ENCODE data around the gene NEUROD1.

NEUROD1 gene

GRCh38 chr2:181679544-181679979, 755 bp downstream of the NEUROD1 start:
- DNase-seq: no peak
- no peak overlapping the region for H3K4me3 ChIP-seq (ENCODE audit: low read depth in 1 of 2, low read length in 2 of 2)
- no peak overlapping the region for H3K9ac ChIP-seq (ENCODE audit: low read depth, low read length)
- no peaks in the 10 kb centered on the region for H3K27me3 ChIP-seq (ENCODE audit: insufficient read depth, low read length, poor library complexity)
- H3K4me1 ChIP-seq (ENCODE audit: insufficient read depth, low read length): no peaks in the 10 kb centered on the region
- no peak overlapping the region for H2AFZ ChIP-seq (ENCODE audit: low read depth, low read length)
- no peak overlapping the region for H3K27ac ChIP-seq (ENCODE audit: low read length)
- no peak for ATAC-seq (ENCODE audit: insufficient read depth, low read depth)
- no peaks in the 10 kb centered on the region for H4K20me1 ChIP-seq (ENCODE audit: insufficient read depth, low read length)
- H3K4me2 ChIP-seq (ENCODE audit: insufficient read depth, low read length): no peak overlapping the region
- no peaks in the 10 kb centered on the region for H3K36me3 ChIP-seq (ENCODE audit: insufficient read depth, low read length)
- no peaks in the 10 kb centered on the region for H3K79me2 ChIP-seq (ENCODE audit: insufficient read depth, low read length)
- no peaks in the 10 kb centered on the region for H3K9me3 ChIP-seq (ENCODE audit: insufficient read depth, low read length, severe bottlenecking)
- TF ChIP-seq CTCF (IDR thresholded peaks at IDR 0.05; ENCODE audit: borderline replicate concordance, extremely low read depth, low read length, poor library complexity, severe bottlenecking) (no peak), EZH2 (IDR thresholded peaks at IDR 0.05; ENCODE audit: borderline replicate concordance, low read depth, low read length, severe bottlenecking) (no peak)

- Histone ChIP-seq H3K79me2 (ENCODE audit: insufficient read depth, low read length) (no peaks in the 10 kb centered on the region), H3K9me3 (ENCODE audit: insufficient read depth, low read length, severe bottlenecking) (no peaks in the 10 kb centered on the region), H4K20me1 (ENCODE audit: insufficient read depth, low read length) (no peaks in the 10 kb centered on the region), H3K9ac (ENCODE audit: low read depth, low read length) (no peak overlapping the region), H3K4me1 (ENCODE audit: insufficient read depth, low read length) (no peaks in the 10 kb centered on the region), H3K27me3 (ENCODE audit: insufficient read depth, low read length, poor library complexity) (no peaks in the 10 kb centered on the region), H2AFZ (ENCODE audit: low read depth, low read length) (no peak overlapping the region), H3K27ac (ENCODE audit: low read length) (no peak overlapping the region), H3K36me3 (ENCODE audit: insufficient read depth, low read length) (no peaks in the 10 kb centered on the region), H3K4me3 (ENCODE audit: low read depth in 1 of 2, low read length in 2 of 2) (no peak overlapping the region), H3K4me2 (ENCODE audit: insufficient read depth, low read length) (no peak overlapping the region)
- no peak for ATAC-seq (ENCODE audit: insufficient read depth, low read depth)
- TF ChIP-seq EZH2 (IDR thresholded peaks at IDR 0.05; ENCODE audit: borderline replicate concordance, low read depth, low read length, severe bottlenecking) (no peak), CTCF (IDR thresholded peaks at IDR 0.05; ENCODE audit: borderline replicate concordance, extremely low read depth, low read length, poor library complexity, severe bottlenecking) (no peak)
- DNase-seq: no peak
Measured at GRCh38 chr2:181678861-181679543, 1.3 kb downstream of the NEUROD1 start.

- H3K4me3 ChIP-seq (ENCODE audit: low read depth in 1 of 2, low read length in 2 of 2): no peak overlapping the region
Measured at GRCh38 chr2:181677912-181678586, 2.3 kb downstream of the NEUROD1 start.

More at GRCh38 chr2:181677912-181678586, 2.3 kb downstream of the NEUROD1 start:
- H4K20me1 ChIP-seq (ENCODE audit: insufficient read depth, low read length): no peaks in the 10 kb centered on the region
- peaks cover 5% of the 10 kb centered on the region for H3K27me3 ChIP-seq (ENCODE audit: insufficient read depth, low read length, poor library complexity)
- H3K79me2 ChIP-seq (ENCODE audit: insufficient read depth, low read length): no peaks in the 10 kb centered on the region
- no peaks in the 10 kb centered on the region for H3K4me1 ChIP-seq (ENCODE audit: insufficient read depth, low read length)
- no peaks in the 10 kb centered on the region for H3K9me3 ChIP-seq (ENCODE audit: insufficient read depth, low read length, severe bottlenecking)
- H3K27ac ChIP-seq (ENCODE audit: low read length): no peak overlapping the region
- no peak for TF ChIP-seq CTCF (IDR thresholded peaks at IDR 0.05; ENCODE audit: borderline replicate concordance, extremely low read depth, low read length, poor library complexity, severe bottlenecking)
- no peak for TF ChIP-seq EZH2 (IDR thresholded peaks at IDR 0.05; ENCODE audit: borderline replicate concordance, low read depth, low read length, severe bottlenecking)
- no peaks in the 10 kb centered on the region for H3K36me3 ChIP-seq (ENCODE audit: insufficient read depth, low read length)
- H2AFZ ChIP-seq (ENCODE audit: low read depth, low read length): no peak overlapping the region
- no peak overlapping the region for H3K9ac ChIP-seq (ENCODE audit: low read depth, low read length)
- DNase-seq (peak; percentile 48), ATAC-seq (ENCODE audit: insufficient read depth, low read depth) (peak; percentile 85)
- no peak overlapping the region for H3K4me2 ChIP-seq (ENCODE audit: insufficient read depth, low read length)

All from DND-41 (cell line).